ENCODE data around the gene CNGA3.
"Not testable (repeated sequence)": the region's sequence is repeated elsewhere in the genome, so short reads cannot be mapped to it uniquely, and the experiment has no call there.

CNGA3 gene

GRCh38 chr2:98403878-98404277 is 57.6 kb downstream of the CNGA3 start:
- no peak for DNase-seq (ENCODE audit: low read depth in 2 of 2)

GRCh38 chr2:98404556-98405250 is 58.4 kb downstream of the CNGA3 start:
- no peak for DNase-seq (ENCODE audit: low read depth in 2 of 2)

- no peak for DNase-seq (ENCODE audit: low read depth in 2 of 2)
Observed at GRCh38 chr2:98405301-98405700, 59.0 kb downstream of the CNGA3 start.

- DNase-seq (ENCODE audit: low read depth in 2 of 2), result no peak
Observed at GRCh38 chr2:98408155-98408554, 61.9 kb downstream of the CNGA3 start.

- DNase-seq (ENCODE audit: low read depth in 2 of 2), result peak; percentile 27 to 30
Observed at GRCh38 chr2:98412751-98413458, 66.6 kb downstream of the CNGA3 start.

GRCh38 chr2:98414246-98414645 is 68.0 kb downstream of the CNGA3 start:
- not testable (repeated sequence) for DNase-seq (ENCODE audit: low read depth in 2 of 2)

GRCh38 chr2:98415719-98416248 is 69.5 kb downstream of the CNGA3 start:
- DNase-seq (ENCODE audit: low read depth in 2 of 2), result not testable (repeated sequence)

- no peak for DNase-seq (ENCODE audit: low read depth in 2 of 2)
Observed at GRCh38 chr2:98416383-98417159, 70.3 kb downstream of the CNGA3 start.

- DNase-seq (ENCODE audit: low read depth in 2 of 2), result no peak
Observed at GRCh38 chr2:98419544-98419943, 73.3 kb downstream of the CNGA3 start.

GRCh38 chr2:98419977-98420725 is 73.9 kb downstream of the CNGA3 start:
- DNase-seq (ENCODE audit: low read depth in 2 of 2), result no peak

- no peak for DNase-seq (ENCODE audit: low read depth in 2 of 2)
Observed at GRCh38 chr2:98422449-98422848, 76.2 kb downstream of the CNGA3 start.

- DNase-seq (ENCODE audit: low read depth in 2 of 2), result no peak
Observed at GRCh38 chr2:98426771-98427170, 80.5 kb downstream of the CNGA3 start.

- no peak for DNase-seq (ENCODE audit: low read depth in 2 of 2)
Observed at GRCh38 chr2:98432145-98432544, 85.9 kb downstream of the CNGA3 start.

- DNase-seq (ENCODE audit: low read depth in 2 of 2), result no peak
Observed at GRCh38 chr2:98433363-98433964, 87.2 kb downstream of the CNGA3 start.

- DNase-seq (ENCODE audit: low read depth in 2 of 2), result no peak
Observed at GRCh38 chr2:98434492-98434891, 88.2 kb downstream of the CNGA3 start.

GRCh38 chr2:98435670-98436069 is 89.4 kb downstream of the CNGA3 start:
- not testable (repeated sequence) for DNase-seq (ENCODE audit: low read depth in 2 of 2)

- no peak for DNase-seq (ENCODE audit: low read depth in 2 of 2)
Observed at GRCh38 chr2:98436734-98437133, 90.5 kb downstream of the CNGA3 start.

- DNase-seq (ENCODE audit: low read depth in 2 of 2), result no peak
Observed at GRCh38 chr2:98438190-98439133, 92.2 kb downstream of the CNGA3 start.

- DNase-seq (ENCODE audit: low read depth in 2 of 2), result no peak
Observed at GRCh38 chr2:98441706-98442450, 95.6 kb downstream of the CNGA3 start.
